ENCODE data around the gene SCYGR5. TPM values are rescaled to one million over a fixed set of nuclear protein-coding genes. Genes with fewer than 3 reads are reported as not detected.

Gene SCYGR5
- total RNA-seq, 1 experiment from 2014 or later, result not detected

DNA sequence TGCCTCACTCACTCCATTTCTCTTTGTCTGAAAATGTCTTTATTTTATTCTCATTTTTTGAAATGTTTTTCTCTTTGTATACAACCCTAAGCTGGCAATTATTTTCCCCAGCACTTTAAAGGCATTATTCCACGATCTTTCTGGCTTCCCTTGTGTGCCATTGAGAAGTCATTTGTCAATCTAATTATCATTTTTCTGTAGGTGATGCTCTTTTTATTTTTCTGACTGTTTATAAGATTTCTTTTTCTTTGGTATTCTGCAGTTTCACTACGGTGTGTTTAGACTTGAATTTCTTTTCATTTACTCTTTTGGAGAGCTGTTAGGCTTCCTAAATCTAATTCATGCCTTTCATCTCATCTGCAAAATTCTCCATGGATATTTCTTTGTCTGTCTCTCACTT is 41.2 kb upstream of the SCYGR5 start (continued):
- TF ChIP-seq, protein P1, sequence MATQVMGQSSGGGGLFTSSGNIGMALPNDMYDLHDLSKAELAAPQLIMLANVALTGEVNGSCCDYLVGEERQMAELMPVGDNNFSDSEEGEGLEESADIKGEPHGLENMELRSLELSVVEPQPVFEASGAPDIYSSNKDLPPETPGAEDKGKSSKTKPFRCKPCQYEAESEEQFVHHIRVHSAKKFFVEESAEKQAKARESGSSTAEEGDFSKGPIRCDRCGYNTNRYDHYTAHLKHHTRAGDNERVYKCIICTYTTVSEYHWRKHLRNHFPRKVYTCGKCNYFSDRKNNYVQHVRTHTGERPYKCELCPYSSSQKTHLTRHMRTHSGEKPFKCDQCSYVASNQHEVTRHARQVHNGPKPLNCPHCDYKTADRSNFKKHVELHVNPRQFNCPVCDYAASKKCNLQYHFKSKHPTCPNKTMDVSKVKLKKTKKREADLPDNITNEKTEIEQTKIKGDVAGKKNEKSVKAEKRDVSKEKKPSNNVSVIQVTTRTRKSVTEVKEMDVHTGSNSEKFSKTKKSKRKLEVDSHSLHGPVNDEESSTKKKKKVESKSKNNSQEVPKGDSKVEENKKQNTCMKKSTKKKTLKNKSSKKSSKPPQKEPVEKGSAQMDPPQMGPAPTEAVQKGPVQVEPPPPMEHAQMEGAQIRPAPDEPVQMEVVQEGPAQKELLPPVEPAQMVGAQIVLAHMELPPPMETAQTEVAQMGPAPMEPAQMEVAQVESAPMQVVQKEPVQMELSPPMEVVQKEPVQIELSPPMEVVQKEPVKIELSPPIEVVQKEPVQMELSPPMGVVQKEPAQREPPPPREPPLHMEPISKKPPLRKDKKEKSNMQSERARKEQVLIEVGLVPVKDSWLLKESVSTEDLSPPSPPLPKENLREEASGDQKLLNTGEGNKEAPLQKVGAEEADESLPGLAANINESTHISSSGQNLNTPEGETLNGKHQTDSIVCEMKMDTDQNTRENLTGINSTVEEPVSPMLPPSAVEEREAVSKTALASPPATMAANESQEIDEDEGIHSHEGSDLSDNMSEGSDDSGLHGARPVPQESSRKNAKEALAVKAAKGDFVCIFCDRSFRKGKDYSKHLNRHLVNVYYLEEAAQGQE (IDR thresholded peaks at IDR 0.05; ENCODE audit: low read depth), result no peak
- no peak for TF ChIP-seq ZFX (IDR thresholded peaks at IDR 0.05)
- TF ChIP-seq CBX3 (IDR thresholded peaks at IDR 0.05; ENCODE audit: low read depth), result no peak
- no peak for TF ChIP-seq SIN3A (IDR thresholded peaks at IDR 0.05; ENCODE audit: low read depth)

GRCh38 chr2:227626580-227627151 is 39.9 kb upstream of the SCYGR5 start:
- Histone ChIP-seq H3K4me2 (ENCODE audit: low read length) (no peak overlapping the region), H3K4me3 (replicated peaks in 1 of 2; ENCODE audit: low read depth in 1 of 2, low read length in 2 of 2) (no peak overlapping the region), H4K20me1 (ENCODE audit: insufficient read depth) (no peaks in the 10 kb centered on the region), H3K9me2 (ENCODE audit: insufficient read depth) (peaks cover 9% of the 10 kb centered on the region), H3K79me2 (ENCODE audit: insufficient read depth, low read length) (no peaks in the 10 kb centered on the region), H2AFZ (ENCODE audit: low read depth, low read length, poor library complexity, severe bottlenecking) (no peak overlapping the region), H3K27ac (ENCODE audit: low read depth, low read length) (no peak overlapping the region), H3K4me1 (ENCODE audit: control insufficient read depth in 1 of 2, insufficient read depth in 2 of 2, low read length in 2 of 2) (peaks cover 0 to 13% of the 10 kb centered on the region in 2 experiments; a peak in 2 of 4 replicates), H3K36me3 (ENCODE audit: control insufficient read depth in 1 of 2, insufficient read depth in 2 of 2, low read length in 2 of 2) (no peaks in the 10 kb centered on the region), H3K27me3 (ENCODE audit: insufficient read depth, low read length) (no peaks in the 10 kb centered on the region), H3K9me3 (ENCODE audit: control insufficient read depth in 1 of 2, insufficient read depth in 1 of 2, low read depth in 1 of 2, low read length in 2 of 2) (no peaks in the 10 kb centered on the region), H3K9ac (ENCODE audit: low read length) (no peak overlapping the region)
- ATAC-seq (peak; percentile 54), DNase-seq (ENCODE audit: low read depth, low spot score) (no peak)
- CTCF ChIA-PET, result no interaction called here
- no TSS peak for BruUV-seq (replicated peaks)
- TF ChIP-seq YY1 (IDR thresholded peaks at IDR 0.05; ENCODE audit: extremely low read depth, insufficient replicate concordance, low read depth, low read length), result no peak
- TF ChIP-seq EZH2phosphoT487 (IDR thresholded peaks at IDR 0.05; ENCODE audit: borderline replicate concordance), result no peak
- POLR2A ChIA-PET, result no interaction called here
- intact Hi-C loops (cut with micrococcal nuclease), result no loop called here
- RAD21 ChIA-PET (ENCODE audit: low non-redundant PET in 1 of 2, low total read pairs in 2 of 2, uncharacterized antibody in 2 of 2, unreplicated experiment in 2 of 2), result no interaction called here

Data from HCT116 (cell line).